IMR-90 (cell line): ENCODE measurements around the gene SLC24A3.

Experiments used
- CTCF ChIP-seq: conservative IDR thresholded peaks from 2 replicates; pipeline ENCODE4 v1.5.1; 2012; ENCODE audit warnings: mild to moderate bottlenecking, low read depth, low read length, improper control_type of control experiment
- POLR2A ChIP-seq: IDR thresholded peaks from 2 replicates; pipeline ENCODE4 v1.6.1; 2012; ENCODE audit warnings: mild to moderate bottlenecking, low read depth, low read length

GRCh38 chr20:19428324-19428723, 215.9 kb downstream of the SLC24A3 start:
- TF ChIP-seq POLR2A = no peak
- TF ChIP-seq CTCF = no peak
